NCI-H2029 (cell line): ENCODE results near the gene TBX1.

Source experiments
- DNase-seq: peaks from one replicate; lab custom pipeline; 2025; lab: John Stamatoyannopoulos, UW

Gene TBX1

GRCh38 chr22:19800306-19800705, 39.7 kb downstream of the TBX1 start:
- no peak for DNase-seq

- DNase-seq, result no peak
Measured at GRCh38 chr22:19800761-19801244, 40.2 kb downstream of the TBX1 start.

GRCh38 chr22:19801340-19802000, 40.9 kb downstream of the TBX1 start:
- no peak for DNase-seq

GRCh38 chr22:19802001-19802893, 41.7 kb downstream of the TBX1 start:
- DNase-seq, result no peak

DNA sequence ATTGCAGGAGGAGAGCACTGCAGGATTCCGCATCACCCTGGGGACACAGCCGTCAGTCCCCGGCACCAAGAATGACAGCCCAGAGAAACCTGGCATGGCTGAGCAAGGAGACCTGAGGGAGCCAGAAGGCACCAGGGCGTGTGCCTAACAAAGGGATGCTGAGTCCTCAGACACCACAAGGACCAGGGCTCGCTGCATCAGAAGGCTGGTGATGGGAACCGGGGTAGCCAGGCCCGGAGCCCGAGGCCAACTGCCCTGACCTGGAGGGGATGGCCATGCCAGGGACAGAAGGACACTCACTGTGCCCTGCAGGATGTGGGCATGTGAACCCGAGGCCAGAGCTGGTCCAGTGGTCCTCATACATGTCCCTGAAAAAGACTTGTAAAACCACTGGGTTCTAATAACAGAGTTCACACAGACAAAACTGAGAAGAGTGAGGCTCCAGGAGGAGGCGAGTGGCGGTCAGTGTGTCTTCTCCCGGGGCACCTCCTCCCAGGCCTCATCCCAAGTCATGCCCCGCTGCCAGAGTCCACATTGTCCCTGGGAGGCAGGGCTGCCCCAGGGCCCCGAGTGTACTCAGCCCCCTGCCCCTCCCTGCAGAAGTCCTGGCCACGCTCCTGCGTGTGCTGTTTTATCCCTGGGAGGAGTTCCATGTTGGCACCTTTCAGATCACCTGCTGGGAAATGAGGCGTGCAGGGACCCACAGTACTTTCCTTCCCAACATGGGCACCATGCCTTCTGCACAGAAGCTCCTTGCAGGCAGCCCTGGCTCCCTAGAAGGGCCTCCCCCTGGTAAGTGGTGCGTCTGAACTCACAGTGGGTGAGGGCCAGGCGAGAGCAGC, 42.5 kb downstream of the TBX1 start:
- no peak for DNase-seq

DNA sequence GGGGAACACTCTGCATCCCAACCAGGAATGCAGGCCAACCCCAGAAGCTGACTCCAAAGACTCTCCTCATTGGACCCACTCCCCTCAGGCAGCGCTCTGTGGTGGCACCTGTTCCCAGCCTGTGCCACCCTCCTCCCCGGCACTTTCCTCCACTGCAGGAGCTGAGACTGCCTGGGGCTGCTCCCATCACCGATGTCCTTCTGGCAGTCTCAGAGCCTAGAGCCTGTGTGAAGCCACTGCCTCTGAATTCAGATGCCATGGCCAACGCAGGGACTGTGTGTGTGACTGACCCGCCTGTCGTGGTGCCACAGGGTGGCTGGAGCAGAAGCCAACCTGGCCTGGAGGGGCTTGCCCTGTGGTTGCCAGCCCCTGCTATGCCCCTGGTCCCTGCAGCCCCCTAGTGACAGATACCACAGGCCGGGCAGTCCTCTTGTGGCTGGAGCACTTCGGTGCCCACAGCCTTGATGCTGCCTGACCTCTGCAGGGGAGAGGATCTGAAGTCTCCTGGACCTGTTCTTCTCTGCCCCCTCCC, 43.2 kb downstream of the TBX1 start:
- no peak for DNase-seq

DNA sequence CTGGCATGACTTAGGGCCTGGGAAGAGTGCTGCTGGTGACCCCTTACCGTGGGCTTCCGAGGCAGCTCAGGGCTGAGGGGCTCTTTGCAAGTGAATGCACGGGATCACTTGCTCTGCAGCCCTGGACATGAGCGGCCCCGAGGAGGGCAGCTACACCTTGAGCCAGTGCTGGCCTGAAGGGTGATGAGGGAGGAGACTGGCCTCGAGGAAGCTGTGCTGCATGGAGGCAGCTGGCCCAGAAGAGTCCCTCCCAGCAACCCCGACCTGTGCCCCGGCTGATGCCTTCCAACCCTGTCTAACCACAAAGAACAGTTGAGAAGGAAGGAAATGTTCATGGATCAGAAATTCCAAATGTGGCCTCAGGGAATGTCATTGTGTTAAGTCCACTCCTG, 45.2 kb downstream of the TBX1 start:
- DNase-seq, result no peak

- peak; percentile 45 for DNase-seq
Measured at GRCh38 chr22:19806213-19807160, 45.9 kb downstream of the TBX1 start.

- no peak for DNase-seq
Measured at GRCh38 chr22:19807161-19807913, 46.8 kb downstream of the TBX1 start.

DNA sequence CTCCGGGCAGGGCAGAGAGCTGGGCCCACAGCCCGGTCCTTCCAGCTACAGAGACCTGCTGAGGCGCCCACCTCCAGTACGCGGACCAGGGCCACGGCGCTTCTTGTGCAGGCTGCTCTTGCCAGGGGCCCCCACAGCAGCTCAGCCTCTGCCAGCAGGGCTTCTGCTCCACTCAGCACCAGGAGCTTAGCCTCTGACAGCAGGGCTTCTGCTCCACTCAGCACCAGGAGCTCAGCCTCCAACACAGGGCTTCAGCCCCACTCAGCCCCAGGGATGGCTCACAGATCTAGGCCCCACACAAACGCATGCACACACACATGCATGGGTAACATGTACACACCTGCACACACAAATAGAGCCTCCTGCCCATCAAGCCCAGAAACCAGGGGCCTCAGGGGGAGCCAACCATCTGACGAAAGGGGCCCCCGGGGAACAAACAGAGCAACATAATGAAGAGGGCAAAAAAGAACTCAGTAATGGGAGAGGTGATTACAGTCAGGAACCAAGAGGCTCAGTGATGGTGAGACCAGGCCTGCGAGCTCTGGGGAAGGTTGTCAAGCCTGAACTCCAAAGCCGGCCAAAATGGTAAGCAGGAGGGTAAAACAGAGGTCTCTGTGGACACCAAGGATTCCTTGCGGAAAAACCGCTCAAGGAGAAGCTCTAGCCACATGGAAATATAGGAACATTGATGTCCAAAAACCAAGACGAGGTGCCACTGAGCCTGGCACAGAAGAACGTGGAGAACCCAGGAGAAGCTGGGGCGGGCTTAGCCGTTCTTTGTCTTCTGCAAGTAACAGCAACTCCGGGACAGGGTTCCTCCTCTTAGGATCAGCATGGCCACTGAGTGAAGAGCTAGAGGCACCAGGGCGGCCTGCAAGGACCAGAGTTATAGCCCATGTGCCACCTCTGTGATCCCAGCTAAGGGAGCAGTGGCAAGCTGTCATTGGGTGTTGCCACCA, 47.6 kb downstream of the TBX1 start:
- DNase-seq, result no peak

DNA sequence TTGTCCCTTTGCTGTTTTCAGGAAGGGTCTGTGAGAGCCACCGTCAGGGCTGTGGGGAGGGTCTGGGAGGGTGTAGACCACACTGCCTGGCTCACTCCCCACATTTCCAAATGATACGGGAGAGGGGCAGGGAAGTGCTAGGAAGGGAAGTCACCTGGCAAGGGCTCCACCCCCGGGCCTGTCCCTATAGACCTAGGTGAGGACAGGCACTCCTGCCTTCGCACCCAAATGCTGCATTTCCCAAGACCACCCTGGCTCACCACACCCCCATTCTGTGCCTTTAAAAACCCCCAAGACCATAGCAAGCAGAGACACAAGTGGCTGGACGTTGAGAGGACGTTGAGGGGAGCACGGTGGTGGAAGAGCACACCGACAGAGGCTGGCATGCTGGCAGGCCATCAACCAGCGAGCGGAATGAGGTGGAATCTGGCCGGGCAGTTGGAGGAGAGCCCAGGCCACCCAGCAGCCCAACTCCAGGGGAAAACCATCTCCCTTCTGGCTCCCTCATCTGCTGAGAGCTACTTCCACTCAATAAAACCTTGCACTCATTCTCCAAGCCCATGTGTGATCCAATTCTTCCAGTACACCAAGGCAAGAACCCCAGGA, 48.4 kb downstream of the TBX1 start:
- DNase-seq, result no peak

- no peak for DNase-seq
Measured at GRCh38 chr22:19809741-19810140, 49.2 kb downstream of the TBX1 start.

DNA sequence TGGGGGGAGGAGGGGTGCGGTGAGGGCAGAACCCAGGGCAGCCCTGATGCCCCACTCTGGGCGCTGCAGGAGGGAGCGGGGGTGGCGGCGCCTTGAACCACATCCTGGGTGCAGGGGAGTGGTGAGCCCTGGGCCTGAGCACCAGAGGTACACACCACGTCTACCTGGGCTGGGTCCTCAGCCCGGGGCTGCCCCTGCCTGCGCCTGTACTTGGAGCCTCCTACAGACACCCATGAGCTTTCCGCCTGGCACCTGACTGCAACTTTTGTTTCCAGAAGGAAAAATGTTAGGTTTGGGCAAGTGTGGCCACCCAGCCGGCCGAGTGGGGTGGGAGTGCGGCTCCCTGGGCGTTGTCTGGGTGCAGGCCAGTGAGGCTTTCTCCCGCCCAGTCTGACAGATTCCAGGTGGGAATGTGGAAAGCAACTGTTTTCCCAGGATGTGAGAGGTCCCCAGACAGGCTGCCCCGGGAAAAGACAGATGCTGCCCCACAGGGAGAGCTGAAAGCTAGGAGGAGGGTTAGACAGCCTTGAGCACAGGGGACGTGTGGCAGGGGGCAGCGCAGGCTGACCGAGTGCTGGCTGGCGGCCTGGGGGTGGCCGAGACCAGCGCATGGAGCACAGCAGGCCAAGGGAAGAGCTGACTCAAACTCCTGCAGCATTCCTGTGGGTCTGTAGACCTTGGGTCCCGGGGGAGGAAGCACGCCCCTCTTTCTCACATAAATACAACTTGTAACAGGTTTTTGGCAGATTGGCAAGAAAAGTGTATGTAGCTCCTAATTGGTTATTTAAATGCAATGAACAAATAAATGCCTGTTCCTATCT, 50.0 kb downstream of the TBX1 start:
- DNase-seq, result no peak

DNA sequence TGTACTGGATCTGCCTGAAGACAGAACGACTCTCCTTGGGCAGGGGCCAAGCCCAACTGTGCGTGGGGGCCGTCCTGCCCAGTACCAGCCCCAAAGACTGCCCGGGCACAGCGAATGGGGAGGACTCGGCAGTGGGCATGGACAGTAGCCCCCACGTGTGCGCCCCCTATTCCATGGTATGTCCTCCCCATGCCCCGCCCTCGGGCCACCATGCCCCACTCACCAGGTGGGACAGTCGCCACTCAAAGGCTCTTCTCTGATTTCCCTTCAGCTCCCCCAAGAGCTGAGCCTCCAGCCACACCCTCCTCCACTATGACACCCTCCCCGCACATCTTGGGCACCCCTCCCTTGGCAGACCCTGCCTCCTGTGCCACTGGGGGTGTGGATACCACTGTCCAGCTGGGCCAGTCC, 50.6 kb downstream of the TBX1 start:
- DNase-seq, result no peak

DNA sequence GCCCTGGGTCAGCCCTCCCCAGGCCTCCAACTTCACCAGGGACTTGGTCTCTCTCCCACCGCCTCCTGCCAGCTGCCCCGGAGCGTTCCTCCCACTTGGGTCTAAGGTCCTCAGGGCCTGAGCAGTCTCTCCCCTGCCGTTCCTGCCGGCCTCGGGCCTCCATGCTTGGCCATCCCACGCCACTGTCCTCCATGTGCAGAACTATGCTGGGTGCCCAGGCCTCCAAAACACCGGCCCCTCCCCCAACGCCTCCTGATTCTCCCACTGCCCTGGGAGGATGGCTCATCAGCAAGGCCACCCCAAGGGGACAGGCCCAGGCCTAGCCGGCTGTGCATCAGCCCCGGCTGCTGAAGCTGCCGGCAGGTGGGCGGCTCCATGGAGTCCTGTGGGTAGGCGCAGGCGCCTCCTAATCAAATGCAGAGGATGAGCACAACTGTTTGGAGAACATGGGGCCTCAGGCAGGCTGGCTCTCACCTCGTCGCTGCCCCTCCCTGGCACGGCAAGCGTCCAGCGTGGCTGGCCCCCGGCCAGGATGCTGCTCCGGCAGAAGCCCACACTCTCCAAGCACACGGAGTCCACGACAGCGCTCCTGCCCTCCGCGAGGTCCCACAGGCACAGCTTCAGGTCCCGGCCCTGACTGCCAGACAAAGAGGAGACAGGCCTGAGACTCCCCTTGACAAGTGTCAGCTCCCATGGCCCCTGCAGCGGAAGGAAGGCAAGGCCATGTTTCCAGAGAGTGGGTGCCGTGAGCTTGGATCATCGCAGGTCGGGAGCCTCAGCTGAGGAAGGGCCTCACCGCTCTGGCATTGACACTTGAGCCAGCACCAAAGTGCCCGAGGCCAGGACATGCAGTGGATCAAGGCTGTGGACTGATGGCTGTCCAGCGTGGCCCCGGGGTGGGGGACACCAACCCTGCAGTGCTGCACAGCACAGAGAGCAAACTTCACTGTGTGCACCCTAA, 51.5 kb downstream of the TBX1 start:
- DNase-seq, result no peak

- DNase-seq, result no peak
Measured at GRCh38 chr22:19812910-19813309, 52.3 kb downstream of the TBX1 start.

DNA sequence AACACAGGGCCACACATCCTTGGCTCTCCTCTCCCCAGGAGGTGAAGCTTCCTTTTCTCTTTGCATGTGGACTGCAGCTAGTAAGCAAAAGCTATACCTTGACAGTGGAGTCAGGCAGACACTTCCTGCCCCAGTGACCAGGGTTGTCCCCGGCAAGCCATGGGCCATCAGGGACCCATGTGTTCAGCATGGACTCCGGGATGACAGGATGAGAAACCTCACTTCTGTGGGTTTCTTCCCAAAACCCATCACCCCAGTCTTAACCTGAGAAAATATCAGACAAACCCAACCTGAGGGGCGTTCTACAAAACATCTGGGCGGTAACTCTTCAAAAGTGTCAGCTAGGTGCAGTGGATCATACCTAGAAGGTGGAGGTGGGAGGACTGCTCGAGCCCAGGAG, 53.9 kb downstream of the TBX1 start:
- DNase-seq, result no peak
